ENCODE results near the gene LTBP4. TPM values are rescaled to one million over a fixed set of nuclear protein-coding genes. Genes with fewer than 3 reads are reported as not detected.

The LTBP4 gene
- total RNA-seq, 1 donor = 16.6 TPM

GRCh38 chr19:40611096-40611495 lies 9.9 kb downstream of the LTBP4 start:
- H3K27me3 ChIP-seq (ENCODE audit: insufficient read depth, low read length) = no peaks in the 10 kb centered on the region
- TF ChIP-seq, protein P1, sequence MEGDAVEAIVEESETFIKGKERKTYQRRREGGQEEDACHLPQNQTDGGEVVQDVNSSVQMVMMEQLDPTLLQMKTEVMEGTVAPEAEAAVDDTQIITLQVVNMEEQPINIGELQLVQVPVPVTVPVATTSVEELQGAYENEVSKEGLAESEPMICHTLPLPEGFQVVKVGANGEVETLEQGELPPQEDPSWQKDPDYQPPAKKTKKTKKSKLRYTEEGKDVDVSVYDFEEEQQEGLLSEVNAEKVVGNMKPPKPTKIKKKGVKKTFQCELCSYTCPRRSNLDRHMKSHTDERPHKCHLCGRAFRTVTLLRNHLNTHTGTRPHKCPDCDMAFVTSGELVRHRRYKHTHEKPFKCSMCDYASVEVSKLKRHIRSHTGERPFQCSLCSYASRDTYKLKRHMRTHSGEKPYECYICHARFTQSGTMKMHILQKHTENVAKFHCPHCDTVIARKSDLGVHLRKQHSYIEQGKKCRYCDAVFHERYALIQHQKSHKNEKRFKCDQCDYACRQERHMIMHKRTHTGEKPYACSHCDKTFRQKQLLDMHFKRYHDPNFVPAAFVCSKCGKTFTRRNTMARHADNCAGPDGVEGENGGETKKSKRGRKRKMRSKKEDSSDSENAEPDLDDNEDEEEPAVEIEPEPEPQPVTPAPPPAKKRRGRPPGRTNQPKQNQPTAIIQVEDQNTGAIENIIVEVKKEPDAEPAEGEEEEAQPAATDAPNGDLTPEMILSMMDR (IDR thresholded peaks at IDR 0.05; ENCODE audit: extremely low read depth, low read depth, low read length) = no peak
- no peaks in the 10 kb centered on the region for H4K20me1 ChIP-seq (ENCODE audit: insufficient read depth, low read length)
- peaks cover 9% of the 10 kb centered on the region for H3K4me1 ChIP-seq (ENCODE audit: insufficient read depth, low read length)
- H3K36me3 ChIP-seq (ENCODE audit: insufficient read depth, low read length) = no peaks in the 10 kb centered on the region
- H3K27ac ChIP-seq (ENCODE audit: low read depth, low read length) = no peak overlapping the region
- H3K4me3 ChIP-seq (ENCODE audit: insufficient read depth, low read length) = no peak overlapping the region
- H3K79me2 ChIP-seq (ENCODE audit: insufficient read depth, low read length) = no peaks in the 10 kb centered on the region
- no peaks in the 10 kb centered on the region for H3K9me3 ChIP-seq (ENCODE audit: low read depth, low read length)
- H2AFZ ChIP-seq (ENCODE audit: low read length) = no peak overlapping the region
- H3K4me2 ChIP-seq (ENCODE audit: insufficient read depth, low read length) = no peak overlapping the region
- peak; percentile 80 for DNase-seq (ENCODE audit: insufficient read length, low spot score, missing footprints)

GRCh38 chr19:40611900-40612698 lies 10.9 kb downstream of the LTBP4 start:
- H3K79me2 ChIP-seq (ENCODE audit: insufficient read depth, low read length) = no peaks in the 10 kb centered on the region
- H3K4me3 ChIP-seq (ENCODE audit: insufficient read depth, low read length) = no peak overlapping the region
- H3K4me1 ChIP-seq (ENCODE audit: insufficient read depth, low read length) = peaks cover 9% of the 10 kb centered on the region
- no peak overlapping the region for H3K4me2 ChIP-seq (ENCODE audit: insufficient read depth, low read length)
- H3K9me3 ChIP-seq (ENCODE audit: low read depth, low read length) = no peaks in the 10 kb centered on the region
- no peaks in the 10 kb centered on the region for H3K27me3 ChIP-seq (ENCODE audit: insufficient read depth, low read length)
- no peak overlapping the region for H2AFZ ChIP-seq (ENCODE audit: low read length)
- peaks cover 5% of the 10 kb centered on the region for H3K36me3 ChIP-seq (ENCODE audit: insufficient read depth, low read length)
- peak; percentile 86 for DNase-seq (ENCODE audit: insufficient read length, low spot score, missing footprints)
- TF ChIP-seq, protein P1 (IDR thresholded peaks at IDR 0.05; ENCODE audit: extremely low read depth, low read depth, low read length) = no peak
- H3K27ac ChIP-seq (ENCODE audit: low read depth, low read length) = no peak overlapping the region
- H4K20me1 ChIP-seq (ENCODE audit: insufficient read depth, low read length) = no peaks in the 10 kb centered on the region

GRCh38 chr19:40612831-40613689 lies 11.9 kb downstream of the LTBP4 start:
- peak overlapping the region; percentile 95 for H2AFZ ChIP-seq (ENCODE audit: low read length)
- DNase-seq (ENCODE audit: insufficient read length, low spot score, missing footprints) = peak; percentile 89
- H3K79me2 ChIP-seq (ENCODE audit: insufficient read depth, low read length) = no peaks in the 10 kb centered on the region
- peaks cover 9% of the 10 kb centered on the region for H3K4me1 ChIP-seq (ENCODE audit: insufficient read depth, low read length)
- H4K20me1 ChIP-seq (ENCODE audit: insufficient read depth, low read length) = no peaks in the 10 kb centered on the region
- peak overlapping the region; percentile 92 for H3K4me3 ChIP-seq (ENCODE audit: insufficient read depth, low read length)
- peak overlapping the region; percentile 94 for H3K4me2 ChIP-seq (ENCODE audit: insufficient read depth, low read length)
- peak overlapping the region; percentile 75 for H3K27ac ChIP-seq (ENCODE audit: low read depth, low read length)
- H3K9me3 ChIP-seq (ENCODE audit: low read depth, low read length) = no peaks in the 10 kb centered on the region
- TF ChIP-seq, protein P1 (IDR thresholded peaks at IDR 0.05; ENCODE audit: extremely low read depth, low read depth, low read length) = no peak
- peaks cover 5% of the 10 kb centered on the region for H3K36me3 ChIP-seq (ENCODE audit: insufficient read depth, low read length)
- H3K27me3 ChIP-seq (ENCODE audit: insufficient read depth, low read length) = no peaks in the 10 kb centered on the region

Data from osteoblast (primary cell).